Lower lobe of right lung (tissue), 2 donors: ENCODE measurements around the gene ADH1B. TPM values are rescaled to one million over a fixed set of nuclear protein-coding genes. Genes with fewer than 3 reads are reported as not detected.

Experiments used
- ATAC-seq, 2 donors: fragments of 200-7000 bp; cut with Tn5 transposase; one replicate each; pipeline ENCODE4 v1.9.1; 2020 to 2022; ENCODE audit warnings: mild to moderate bottlenecking in 2 of 2, moderate library complexity in 2 of 2
- DNase-seq: peaks from one replicate; pipeline ENCODE4 v3.0.0-alpha.2; 2020
- H3K27ac ChIP-seq: fragments of 200-600 bp; one replicate; pipeline ENCODE4 v1.8.0; 2022
- H3K27me3 ChIP-seq: fragments of 200-600 bp; one replicate; pipeline ENCODE4 v1.8.0; 2022; ENCODE audit warnings: low read depth
- H3K36me3 ChIP-seq: fragments of 200-600 bp; one replicate; pipeline ENCODE4 v1.8.0; 2022; ENCODE audit warnings: mild to moderate bottlenecking
- H3K4me1 ChIP-seq: fragments of 200-600 bp; one replicate; pipeline ENCODE4 v1.8.0; 2022
- H3K4me3 ChIP-seq: fragments of 200-600 bp; one replicate; pipeline ENCODE4 v1.8.0; 2022; ENCODE audit warnings: mild to moderate bottlenecking
- H3K9me3 ChIP-seq: fragments of 200-600 bp; one replicate; pipeline ENCODE4 v1.8.0; 2022
- CTCF ChIP-seq: fragments of 200-600 bp; IDR thresholded peaks from one replicate; pipeline ENCODE4 v1.8.0; 2022; ENCODE audit warnings: antibody characterized with exemption, mild to moderate bottlenecking
- intact Hi-C: fragments of 100-400 bp; cut with DNase I; formaldehyde crosslinking; loops from one replicate; pipeline ENCODE4 v1.11.0; 2022
- total RNA-seq: library from RNA; stranded (reverse); fragmentation: NEBNext Ultra II Directional; extraction: Animal tissue kit (Norgen Biotek cat#: 25700); gene quantifications from one replicate; pipeline ENCODE4 v1.2.1, GENCODE V29; 2021
- donor health status: DM: no; HTN: yes; CAD: no; lungs with severe emphysema.

Gene ADH1B
- total RNA-seq, 1 donor from 2014 or later, result 644 TPM

- DNase-seq (no peak), ATAC-seq (no peak)
- Histone ChIP-seq H3K4me1 (no peaks in the 10 kb centered on the region), H3K36me3 (no peaks in the 10 kb centered on the region), H3K27ac (no peak overlapping the region), H3K27me3 (no peaks in the 10 kb centered on the region), H3K4me3 (no peak overlapping the region), H3K9me3 (no peaks in the 10 kb centered on the region)
- TF ChIP-seq CTCF, result no peak
- intact Hi-C loops, result no loop called here
Observed at GRCh38 chr4:99336553-99336952, 15.4 kb upstream of the ADH1B start.

- DNase-seq (no peak), ATAC-seq (no peak)
- H3K36me3 ChIP-seq, result no peaks in the 10 kb centered on the region
- no peak for TF ChIP-seq CTCF
- no peak overlapping the region for H3K4me3 ChIP-seq
- no peaks in the 10 kb centered on the region for H3K9me3 ChIP-seq
- no peaks in the 10 kb centered on the region for H3K27me3 ChIP-seq
- intact Hi-C loops, result no loop called here
- no peak overlapping the region for H3K27ac ChIP-seq
- H3K4me1 ChIP-seq, result no peaks in the 10 kb centered on the region
Observed at GRCh38 chr4:99334880-99335279, 13.7 kb upstream of the ADH1B start.

- peaks cover 3% of the 10 kb centered on the region for H3K9me3 ChIP-seq
- no peak for TF ChIP-seq CTCF
- no peak overlapping the region for H3K27ac ChIP-seq
- ATAC-seq (no peak), DNase-seq (no peak)
- no peaks in the 10 kb centered on the region for H3K27me3 ChIP-seq
- intact Hi-C loops, result no loop called here
- H3K4me3 ChIP-seq, result no peak overlapping the region
- no peaks in the 10 kb centered on the region for H3K4me1 ChIP-seq
- no peaks in the 10 kb centered on the region for H3K36me3 ChIP-seq
Observed at GRCh38 chr4:99330648-99331047, 9.4 kb upstream of the ADH1B start.

- Histone ChIP-seq H3K4me3 (no peak overlapping the region), H3K27me3 (no peaks in the 10 kb centered on the region), H3K36me3 (no peaks in the 10 kb centered on the region), H3K27ac (no peak overlapping the region), H3K9me3 (peaks cover 3% of the 10 kb centered on the region), H3K4me1 (no peaks in the 10 kb centered on the region)
- ATAC-seq (no peak), DNase-seq (no peak)
- TF ChIP-seq CTCF, result no peak
- intact Hi-C loops, result no loop called here
Observed at GRCh38 chr4:99329876-99330275, 8.7 kb upstream of the ADH1B start.

- Histone ChIP-seq H3K4me1 (peaks cover 14% of the 10 kb centered on the region), H3K27ac (peak overlapping the region; percentile 52), H3K9me3 (peaks cover 3% of the 10 kb centered on the region), H3K4me3 (no peak overlapping the region), H3K36me3 (no peaks in the 10 kb centered on the region), H3K27me3 (no peaks in the 10 kb centered on the region)
- intact Hi-C loops, result no loop called here
- TF ChIP-seq CTCF, result no peak
- DNase-seq (no peak), ATAC-seq (peak; percentile 70 to 72)
Observed at GRCh38 chr4:99324979-99325378, 3.8 kb upstream of the ADH1B start.

GRCh38 chr4:99324361-99324760 lies 3.2 kb upstream of the ADH1B start:
- H3K9me3 ChIP-seq, result peaks cover 3% of the 10 kb centered on the region
- no peak for TF ChIP-seq CTCF
- no peak for ATAC-seq
- H3K27me3 ChIP-seq, result no peaks in the 10 kb centered on the region
- no peak for DNase-seq
- H3K36me3 ChIP-seq, result no peaks in the 10 kb centered on the region
- intact Hi-C loops, result no loop called here
- peak overlapping the region; percentile 52 for H3K27ac ChIP-seq
- H3K4me3 ChIP-seq, result no peak overlapping the region
- H3K4me1 ChIP-seq, result peaks cover 14% of the 10 kb centered on the region
